ENCODE results near the gene PRSS48. TPM values are rescaled to one million over a fixed set of nuclear protein-coding genes. Genes with fewer than 3 reads are reported as not detected.

PRSS48 gene
- total RNA-seq, 1 donor from 2014 or later = not detected

GRCh38 chr4:151325949-151326246 is 48.9 kb downstream of the PRSS48 start:
- Histone ChIP-seq H3K27me3 (ENCODE audit: control insufficient read depth, insufficient read depth, low read length) (no peaks in the 10 kb centered on the region), H3K4me3 (ENCODE audit: low read depth, low read length) (peak overlapping the region; percentile 73), H3K36me3 (ENCODE audit: control insufficient read depth, insufficient read depth, low read length) (no peaks in the 10 kb centered on the region)
- no peak for TF ChIP-seq CTCF (IDR thresholded peaks at IDR 0.05; ENCODE audit: insufficient read depth, low read length, severe bottlenecking)
- FAIRE-seq (no peak), DNase-seq (ENCODE audit: low read depth) (no peak)

GRCh38 chr4:151329217-151330007 is 52.5 kb downstream of the PRSS48 start:
- Histone ChIP-seq H3K27me3 (ENCODE audit: control insufficient read depth, insufficient read depth, low read length) (no peaks in the 10 kb centered on the region), H3K4me3 (ENCODE audit: low read depth, low read length) (no peak overlapping the region), H3K36me3 (ENCODE audit: control insufficient read depth, insufficient read depth, low read length) (no peaks in the 10 kb centered on the region)
- DNase-seq (ENCODE audit: low read depth) (peak; percentile 85), FAIRE-seq (no peak)
- TF ChIP-seq CTCF (IDR thresholded peaks at IDR 0.05; ENCODE audit: insufficient read depth, low read length, severe bottlenecking) = no peak

- Histone ChIP-seq H3K4me3 (ENCODE audit: low read depth, low read length) (no peak overlapping the region), H3K27me3 (ENCODE audit: control insufficient read depth, insufficient read depth, low read length) (no peaks in the 10 kb centered on the region), H3K36me3 (ENCODE audit: control insufficient read depth, insufficient read depth, low read length) (no peaks in the 10 kb centered on the region)
- FAIRE-seq (peak; percentile 96), DNase-seq (ENCODE audit: low read depth) (peak; percentile 82)
- TF ChIP-seq CTCF (IDR thresholded peaks at IDR 0.05; ENCODE audit: insufficient read depth, low read length, severe bottlenecking) = no peak
Measured at GRCh38 chr4:151331276-151332042, 54.5 kb downstream of the PRSS48 start.

GRCh38 chr4:151339467-151339866 is 62.5 kb downstream of the PRSS48 start:
- TF ChIP-seq CTCF (IDR thresholded peaks at IDR 0.05; ENCODE audit: insufficient read depth, low read length, severe bottlenecking) = no peak
- no peak overlapping the region for H3K4me3 ChIP-seq (ENCODE audit: low read depth, low read length)
- DNase-seq (ENCODE audit: low read depth) (peak; percentile 29), FAIRE-seq (no peak)
- no peaks in the 10 kb centered on the region for H3K27me3 ChIP-seq (ENCODE audit: control insufficient read depth, insufficient read depth, low read length)
- H3K36me3 ChIP-seq (ENCODE audit: control insufficient read depth, insufficient read depth, low read length) = no peaks in the 10 kb centered on the region

- Histone ChIP-seq H3K27me3 (ENCODE audit: control insufficient read depth, insufficient read depth, low read length) (no peaks in the 10 kb centered on the region), H3K4me3 (ENCODE audit: low read depth, low read length) (no peak overlapping the region), H3K36me3 (ENCODE audit: control insufficient read depth, insufficient read depth, low read length) (no peaks in the 10 kb centered on the region)
- no peak for FAIRE-seq
- DNase-seq (ENCODE audit: low read depth) = no peak
- TF ChIP-seq CTCF (IDR thresholded peaks at IDR 0.05; ENCODE audit: insufficient read depth, low read length, severe bottlenecking) = no peak
Measured at GRCh38 chr4:151340751-151341385, 63.9 kb downstream of the PRSS48 start.

Other genes with a start within 250 kb of the PRSS48 start
- 3,491 and 4,856 TPM in 2 replicates for gene RPS3A, start 177.5 kb upstream of the PRSS48 start, total RNA-seq
- gene SH3D19, start 48.4 kb downstream of the PRSS48 start, total RNA-seq = 13.1 and 13.2 TPM in 2 replicates
- 20.8 and 25.2 TPM in 2 replicates for gene FHIP1A, start 132.0 kb downstream of the PRSS48 start, total RNA-seq